Measurements from ENCODE around the gene PIN1. TPM values are rescaled to one million over a fixed set of nuclear protein-coding genes. Genes with fewer than 3 reads are reported as not detected.

Gene PIN1
- total and polyA plus RNA-seq, 10 of the 15 experiments (the other 5 are each of a cell fraction or from before 2014, with no cell fraction given): 2.4 to 209 (median 71.5) TPM

- TF ChIP-seq NBN (IDR thresholded peaks at IDR 0.05) (no peak), NKRF (conservative IDR thresholded peaks at IDR 0.05) (no peak), ZBTB40 (IDR thresholded peaks at IDR 0.05; ENCODE audit: borderline replicate concordance) (no peak), RUNX3 (IDR thresholded peaks at IDR 0.05; ENCODE audit: low read length) (no peak), ELK1 (IDR thresholded peaks at IDR 0.05; ENCODE audit: low read depth, low read length) (no peak)
- TF ChIP-seq, protein P1, sequence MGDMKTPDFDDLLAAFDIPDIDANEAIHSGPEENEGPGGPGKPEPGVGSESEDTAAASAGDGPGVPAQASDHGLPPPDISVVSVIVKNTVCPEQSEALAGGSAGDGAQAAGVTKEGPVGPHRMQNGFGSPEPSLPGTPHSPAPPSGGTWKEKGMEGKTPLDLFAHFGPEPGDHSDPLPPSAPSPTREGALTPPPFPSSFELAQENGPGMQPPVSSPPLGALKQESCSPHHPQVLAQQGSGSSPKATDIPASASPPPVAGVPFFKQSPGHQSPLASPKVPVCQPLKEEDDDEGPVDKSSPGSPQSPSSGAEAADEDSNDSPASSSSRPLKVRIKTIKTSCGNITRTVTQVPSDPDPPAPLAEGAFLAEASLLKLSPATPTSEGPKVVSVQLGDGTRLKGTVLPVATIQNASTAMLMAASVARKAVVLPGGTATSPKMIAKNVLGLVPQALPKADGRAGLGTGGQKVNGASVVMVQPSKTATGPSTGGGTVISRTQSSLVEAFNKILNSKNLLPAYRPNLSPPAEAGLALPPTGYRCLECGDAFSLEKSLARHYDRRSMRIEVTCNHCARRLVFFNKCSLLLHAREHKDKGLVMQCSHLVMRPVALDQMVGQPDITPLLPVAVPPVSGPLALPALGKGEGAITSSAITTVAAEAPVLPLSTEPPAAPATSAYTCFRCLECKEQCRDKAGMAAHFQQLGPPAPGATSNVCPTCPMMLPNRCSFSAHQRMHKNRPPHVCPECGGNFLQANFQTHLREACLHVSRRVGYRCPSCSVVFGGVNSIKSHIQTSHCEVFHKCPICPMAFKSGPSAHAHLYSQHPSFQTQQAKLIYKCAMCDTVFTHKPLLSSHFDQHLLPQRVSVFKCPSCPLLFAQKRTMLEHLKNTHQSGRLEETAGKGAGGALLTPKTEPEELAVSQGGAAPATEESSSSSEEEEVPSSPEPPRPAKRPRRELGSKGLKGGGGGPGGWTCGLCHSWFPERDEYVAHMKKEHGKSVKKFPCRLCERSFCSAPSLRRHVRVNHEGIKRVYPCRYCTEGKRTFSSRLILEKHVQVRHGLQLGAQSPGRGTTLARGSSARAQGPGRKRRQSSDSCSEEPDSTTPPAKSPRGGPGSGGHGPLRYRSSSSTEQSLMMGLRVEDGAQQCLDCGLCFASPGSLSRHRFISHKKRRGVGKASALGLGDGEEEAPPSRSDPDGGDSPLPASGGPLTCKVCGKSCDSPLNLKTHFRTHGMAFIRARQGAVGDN (IDR thresholded peaks at IDR 0.05): no peak
- TF ChIP-seq, protein P2, sequence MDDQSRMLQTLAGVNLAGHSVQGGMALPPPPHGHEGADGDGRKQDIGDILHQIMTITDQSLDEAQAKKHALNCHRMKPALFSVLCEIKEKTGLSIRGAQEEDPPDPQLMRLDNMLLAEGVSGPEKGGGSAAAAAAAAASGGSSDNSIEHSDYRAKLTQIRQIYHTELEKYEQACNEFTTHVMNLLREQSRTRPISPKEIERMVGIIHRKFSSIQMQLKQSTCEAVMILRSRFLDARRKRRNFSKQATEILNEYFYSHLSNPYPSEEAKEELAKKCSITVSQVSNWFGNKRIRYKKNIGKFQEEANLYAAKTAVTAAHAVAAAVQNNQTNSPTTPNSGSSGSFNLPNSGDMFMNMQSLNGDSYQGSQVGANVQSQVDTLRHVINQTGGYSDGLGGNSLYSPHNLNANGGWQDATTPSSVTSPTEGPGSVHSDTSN (IDR thresholded peaks at IDR 0.05; ENCODE audit: insufficient replicate concordance, low read depth, low read length): no peak
These were observed 26.4 kb downstream of the PIN1 start (continued) for GRCh38 chr19:9861503-9861902.
